ENCODE measurements around the gene PSENEN. TPM values are rescaled to one million over a fixed set of nuclear protein-coding genes. Genes with fewer than 3 reads are reported as not detected.
A peak's percentile ranks its signal among the peaks of the same experiment; 100 is the strongest.

Gene PSENEN
- total RNA-seq, 4 donors from 2014 or later: 6.6 to 80.0 (median 56.8) TPM

DNA sequence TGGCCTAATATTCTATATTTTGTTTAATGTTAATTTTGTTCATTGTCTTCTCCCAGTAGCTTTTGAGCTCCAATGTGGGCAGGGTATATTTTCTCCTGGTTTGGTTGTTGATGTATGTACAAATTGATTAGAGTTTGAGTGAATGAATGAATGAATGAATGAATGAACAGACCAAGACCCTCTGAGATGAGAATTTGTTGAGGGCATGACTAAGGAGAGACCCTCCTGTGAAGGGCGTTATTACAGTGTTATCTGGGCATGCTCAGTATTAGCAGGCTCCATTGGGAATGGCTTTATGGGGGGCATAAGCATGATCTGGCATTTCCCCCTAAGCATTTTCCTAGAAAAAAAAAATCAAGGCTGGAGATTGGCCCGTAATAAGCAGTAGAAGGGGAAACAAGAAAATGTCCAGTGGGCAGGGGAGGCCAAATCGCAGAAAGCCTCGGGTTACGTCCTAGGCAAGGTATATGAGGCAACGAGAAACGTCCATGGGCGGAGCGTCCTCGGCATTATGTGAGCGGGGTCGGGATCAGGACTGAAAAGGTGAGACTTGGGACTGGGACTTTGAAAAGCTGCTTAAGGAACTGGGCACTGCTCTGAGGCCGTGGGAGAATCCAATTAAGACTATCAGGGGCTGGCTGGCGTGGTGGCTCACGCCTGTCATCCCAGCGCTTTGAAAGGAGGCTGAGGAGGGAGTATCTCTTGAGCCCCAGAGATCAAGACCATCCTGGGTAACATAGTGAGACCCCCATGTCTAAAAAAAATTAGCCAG is 29.0 kb downstream of the PSENEN start:
- peak overlapping the region in 3 of 4 donors; percentile 56 to 90 (median 73) for H3K4me3 ChIP-seq
- no peak for TF ChIP-seq POLR2A (IDR thresholded peaks at IDR 0.05)
- TF ChIP-seq, protein P1, sequence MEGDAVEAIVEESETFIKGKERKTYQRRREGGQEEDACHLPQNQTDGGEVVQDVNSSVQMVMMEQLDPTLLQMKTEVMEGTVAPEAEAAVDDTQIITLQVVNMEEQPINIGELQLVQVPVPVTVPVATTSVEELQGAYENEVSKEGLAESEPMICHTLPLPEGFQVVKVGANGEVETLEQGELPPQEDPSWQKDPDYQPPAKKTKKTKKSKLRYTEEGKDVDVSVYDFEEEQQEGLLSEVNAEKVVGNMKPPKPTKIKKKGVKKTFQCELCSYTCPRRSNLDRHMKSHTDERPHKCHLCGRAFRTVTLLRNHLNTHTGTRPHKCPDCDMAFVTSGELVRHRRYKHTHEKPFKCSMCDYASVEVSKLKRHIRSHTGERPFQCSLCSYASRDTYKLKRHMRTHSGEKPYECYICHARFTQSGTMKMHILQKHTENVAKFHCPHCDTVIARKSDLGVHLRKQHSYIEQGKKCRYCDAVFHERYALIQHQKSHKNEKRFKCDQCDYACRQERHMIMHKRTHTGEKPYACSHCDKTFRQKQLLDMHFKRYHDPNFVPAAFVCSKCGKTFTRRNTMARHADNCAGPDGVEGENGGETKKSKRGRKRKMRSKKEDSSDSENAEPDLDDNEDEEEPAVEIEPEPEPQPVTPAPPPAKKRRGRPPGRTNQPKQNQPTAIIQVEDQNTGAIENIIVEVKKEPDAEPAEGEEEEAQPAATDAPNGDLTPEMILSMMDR (IDR thresholded peaks at IDR 0.05): no peak
- no peak for TF ChIP-seq EP300 (IDR thresholded peaks at IDR 0.05; ENCODE audit: low read depth)
- no peak for TF ChIP-seq POLR2AphosphoS5 (IDR thresholded peaks at IDR 0.05)
- 34 to 43% methylated on average over 12 to 16 of the region's 16 CpGs for WGBS, 2 donors (ENCODE audit: low coverage in 1 of 2)
- H3K36me3 ChIP-seq: no peaks in the 10 kb centered on the region
- no peaks in the 10 kb centered on the region for H3K27me3 ChIP-seq
- DNase-seq: no peak
- H3K27ac ChIP-seq: peak overlapping the region in 1 of 4 donors; percentile 56
- in situ Hi-C loops (cut with MboI; ENCODE audit: low pct_ligation_motif_present in 1 of 4, low pct_unique_long_range_greater_than_20kb in 1 of 4, low sequenced_read_pairs in 3 of 4) (no loop called here), intact Hi-C loops (cut with DNase I; ENCODE audit: low total_unique reads) (no loop called here)
- H3K4me1 ChIP-seq: peaks cover 4 to 15% (median 13%) of the 10 kb centered on the region in 4 donors
- no peaks in the 10 kb centered on the region for H3K9me3 ChIP-seq

DNA sequence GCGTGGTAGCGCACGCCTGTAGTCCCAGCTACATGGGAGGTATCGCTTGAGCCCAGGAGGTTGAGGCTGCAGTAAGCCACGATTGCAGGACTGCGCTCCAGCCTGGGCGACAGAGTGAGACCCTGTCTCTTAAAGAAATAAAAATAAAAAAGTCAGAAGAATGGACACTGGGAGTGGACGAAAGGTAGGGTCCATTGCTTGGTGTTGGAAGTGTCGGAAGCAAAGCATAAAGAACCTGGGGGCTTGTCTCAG is 29.5 kb downstream of the PSENEN start:
- Histone ChIP-seq H3K36me3 (no peaks in the 10 kb centered on the region), H3K4me3 (peak overlapping the region in 3 of 4 donors; percentile 56 to 90 (median 73)), H3K27ac (peak overlapping the region in 1 of 4 donors; percentile 56), H3K9me3 (no peaks in the 10 kb centered on the region), H3K4me1 (peaks cover 4 to 15% (median 13%) of the 10 kb centered on the region in 4 donors), H3K27me3 (no peaks in the 10 kb centered on the region)
- in situ Hi-C loops (cut with MboI; ENCODE audit: low pct_ligation_motif_present in 1 of 4, low pct_unique_long_range_greater_than_20kb in 1 of 4, low sequenced_read_pairs in 3 of 4): no loop called here
- WGBS, 2 donors (ENCODE audit: low coverage in 1 of 2): 24% methylated on average over 9 of the region's 9 CpGs; no CpG with 5 or more reads in 1 of the 2 donors
- TF ChIP-seq EP300 (IDR thresholded peaks at IDR 0.05; ENCODE audit: low read depth): no peak
- TF ChIP-seq POLR2A (IDR thresholded peaks at IDR 0.05): no peak
- TF ChIP-seq, protein P1 (IDR thresholded peaks at IDR 0.05): no peak
- no peak for TF ChIP-seq POLR2AphosphoS5 (IDR thresholded peaks at IDR 0.05)
- intact Hi-C loops (cut with DNase I; ENCODE audit: low total_unique reads): no loop called here
- no peak for DNase-seq

DNA sequence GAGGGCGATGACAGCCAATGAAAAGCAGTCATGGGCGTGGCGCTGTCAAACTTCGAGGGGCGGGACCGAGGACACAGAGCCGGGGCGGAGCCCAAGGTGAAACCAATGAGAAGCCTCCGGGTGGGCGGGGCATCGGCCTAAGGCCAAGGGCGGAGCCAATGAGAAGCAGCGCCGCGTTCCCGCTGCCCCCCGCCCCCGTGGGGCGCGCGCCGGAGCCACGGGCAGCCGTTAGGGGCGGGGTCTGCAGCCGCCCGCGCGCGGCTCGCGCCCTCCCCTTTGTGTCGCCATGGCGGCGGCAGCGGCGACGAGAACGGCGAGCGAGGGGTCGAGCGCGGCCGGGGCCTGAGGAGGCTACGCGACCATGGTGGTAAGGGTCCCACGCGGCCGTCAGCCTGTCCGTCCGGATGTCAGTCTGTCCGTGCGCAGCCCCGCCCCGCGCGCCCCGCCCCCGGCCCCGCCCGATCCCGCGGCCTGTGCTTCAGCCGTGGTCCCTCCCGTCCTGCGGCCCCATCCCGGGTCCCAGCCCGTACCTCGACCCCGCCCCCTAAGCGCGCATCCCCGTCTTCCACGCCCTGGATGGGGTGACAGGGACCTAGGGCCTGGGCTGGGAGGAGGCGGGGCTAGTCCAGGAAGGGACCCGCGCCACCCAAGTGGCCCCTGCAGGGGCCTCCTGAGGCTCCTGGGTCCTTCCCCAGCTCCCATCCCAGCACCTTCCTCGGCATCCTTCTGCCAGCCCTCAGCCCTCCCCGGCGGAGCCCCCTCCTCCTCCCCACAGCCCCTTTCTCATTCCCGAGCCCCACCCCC is 30.0 kb downstream of the PSENEN start, which contains the start of gene ARHGAP33:
Gene ARHGAP33 (plus strand): TSS at position 267 of the 804 bp plus-strand sequence. CDS start 95 bp downstream, at position 362.
- peak within 1 kb of the TSS; percentile 47 to 73 (median 60) for H3K27ac ChIP-seq
- TF ChIP-seq POLR2AphosphoS5 (IDR thresholded peaks at IDR 0.05): no peak
- TF ChIP-seq, protein P1 (IDR thresholded peaks at IDR 0.05): no peak
- no peak for TF ChIP-seq EP300 (IDR thresholded peaks at IDR 0.05; ENCODE audit: low read depth)
- no peak for TF ChIP-seq POLR2A (IDR thresholded peaks at IDR 0.05)

DNA sequence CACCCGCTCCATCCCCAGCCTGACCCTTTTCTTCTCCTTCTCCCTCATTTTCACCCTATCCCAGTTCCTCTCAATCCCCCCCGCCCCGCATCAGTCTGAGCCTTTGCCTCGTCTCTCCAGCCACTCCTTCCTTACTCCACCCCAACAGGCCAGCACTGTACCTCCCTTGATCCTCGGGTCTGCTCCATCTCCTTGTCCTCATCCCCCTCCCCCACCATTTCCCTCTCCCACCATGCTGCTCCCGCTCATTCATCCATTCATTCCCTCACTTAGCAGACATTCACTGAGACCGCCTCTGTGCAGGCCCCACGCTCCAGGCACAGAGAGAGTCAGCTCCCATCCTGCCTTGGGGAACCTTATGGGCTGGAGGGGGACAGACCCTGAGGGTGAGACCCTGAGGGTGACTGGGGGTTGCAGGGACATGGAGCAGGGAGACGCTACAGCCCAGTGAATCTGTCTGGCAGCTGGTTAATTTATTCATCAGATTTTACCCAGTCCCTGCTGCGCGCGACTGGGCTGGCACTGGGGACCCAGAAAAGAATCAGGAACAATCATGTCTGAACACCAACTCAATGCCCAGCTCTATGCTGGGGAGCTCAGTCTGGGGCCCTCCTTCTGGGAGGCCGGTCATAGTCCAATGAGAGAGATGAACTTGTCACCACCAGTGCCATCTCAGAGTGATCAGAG is 30.8 kb downstream of the PSENEN start:
- H3K4me1 ChIP-seq: peaks cover 4 to 15% (median 13%) of the 10 kb centered on the region in 4 donors
- no peaks in the 10 kb centered on the region for H3K9me3 ChIP-seq
- WGBS, 2 donors (ENCODE audit: low coverage in 1 of 2): 20 to 58% methylated on average over 3 to 13 of the region's 13 CpGs
- intact Hi-C loops (cut with DNase I; ENCODE audit: low total_unique reads): no loop called here
- H3K36me3 ChIP-seq: no peaks in the 10 kb centered on the region
- DNase-seq: no peak
- TF ChIP-seq POLR2AphosphoS5 (IDR thresholded peaks at IDR 0.05) (no peak), EP300 (IDR thresholded peaks at IDR 0.05; ENCODE audit: low read depth) (no peak), POLR2A (IDR thresholded peaks at IDR 0.05) (no peak)
- TF ChIP-seq, protein P1 (IDR thresholded peaks at IDR 0.05): no peak
- peak overlapping the region; percentile 56 to 90 (median 80) for H3K4me3 ChIP-seq
- peak overlapping the region in 1 of 4 donors; percentile 56 for H3K27ac ChIP-seq
- in situ Hi-C loops (cut with MboI; ENCODE audit: low pct_ligation_motif_present in 1 of 4, low pct_unique_long_range_greater_than_20kb in 1 of 4, low sequenced_read_pairs in 3 of 4): no loop called here
- H3K27me3 ChIP-seq: no peaks in the 10 kb centered on the region

More for the DNA sequence above, 30.0 kb downstream of the PSENEN start, which contains the start of gene ARHGAP33:
- in situ Hi-C loops (cut with MboI; ENCODE audit: low pct_ligation_motif_present in 1 of 4, low pct_unique_long_range_greater_than_20kb in 1 of 4, low sequenced_read_pairs in 3 of 4) (no loop called here), intact Hi-C loops (cut with DNase I; ENCODE audit: low total_unique reads) (no loop called here)
- Histone ChIP-seq H3K27me3 (no peaks in the 10 kb centered on the region), H3K36me3 (no peaks in the 10 kb centered on the region), H3K9me3 (no peaks in the 10 kb centered on the region), H3K4me3 (peak within 1 kb of the TSS; percentile 56 to 90 (median 80)), H3K4me1 (peaks cover 4 to 15% (median 13%) of the 10 kb centered on the region in 4 donors)
- WGBS, 2 donors (ENCODE audit: low coverage in 1 of 2): 0 to 1% methylated on average over 3 to 23 of the region's 82 CpGs
- DNase-seq: peak; percentile 100
